CD14-positive monocyte (primary cell): ENCODE measurements around the gene DNAH14. TPM values are rescaled to one million over a fixed set of nuclear protein-coding genes. Genes with fewer than 3 reads are reported as not detected.
"Not testable (repeated sequence)": the region's sequence is repeated elsewhere in the genome, so short reads cannot be mapped to it uniquely, and the experiment has no call there.

Source experiments
- DNase-seq, 3 donors: peaks; one replicate each; pipeline ENCODE4 v3.0.0-alpha.2; 2011 to 2022
- H2AFZ ChIP-seq: 2 replicates; pipeline ENCODE4 v1.6.0; 2012; ENCODE audit warnings: mild to moderate bottlenecking, low read depth, low read length, inconsistent platforms; ENCODE audit not compliant: insufficient read depth, poor library complexity, severe bottlenecking
- H3K27ac ChIP-seq, 2 donors: 1 replicate in 1 of 2; 2 replicates in 1 of 2; pipeline ENCODE4 v1.5.1; 2012 to 2013; ENCODE audit warnings: low read length in 2 of 2, control low read depth in 1 of 2, inconsistent platforms in 1 of 2, low read depth in 1 of 2, mild to moderate bottlenecking in 1 of 2
- H3K27me3 ChIP-seq, 2 donors: one replicate each; pipeline versions ENCODE4 v1.6.0 to v1.6.1; 2011 to 2013; ENCODE audit warnings: low read length in 2 of 2; ENCODE audit not compliant: control insufficient read depth in 2 of 2, insufficient read depth in 2 of 2
- H3K36me3 ChIP-seq, 2 donors: replicated peaks in 1 of 2; 1 replicate in 1 of 2; 2 replicates in 1 of 2; pipeline versions ENCODE4 v1.5.1 to v1.6.1; 2012 to 2013; ENCODE audit warnings: low read length in 2 of 2, control low read depth in 1 of 2, inconsistent platforms in 1 of 2, mild to moderate bottlenecking in 1 of 2; ENCODE audit not compliant: insufficient read depth in 2 of 2, control insufficient read depth in 1 of 2
- H3K4me1 ChIP-seq, 2 donors: 1 replicate in 1 of 2; 2 replicates in 1 of 2; pipeline versions ENCODE4 v1.5.1 to v1.6.1; 2012 to 2013; ENCODE audit warnings: low read length in 2 of 2, control low read depth in 1 of 2, inconsistent platforms in 1 of 2, mild to moderate bottlenecking in 1 of 2, moderate library complexity in 1 of 2; ENCODE audit not compliant: insufficient read depth in 2 of 2, control insufficient read depth in 1 of 2
- H3K4me2 ChIP-seq: replicated peaks from 2 replicates; pipeline ENCODE3; 2012; ENCODE audit warnings: low read length, moderate library complexity, mild to moderate bottlenecking; ENCODE audit not compliant: poor library complexity, severe bottlenecking; ENCODE audit errors: extremely low read depth
- H3K4me3 ChIP-seq, 3 experiments: fragments of 200-600 bp in 1 of 3; sonication (generic) in 1 of 3; replicated peaks in 1 of 3; 1 replicate in 2 of 3; 2 replicates in 1 of 3; pipeline ENCODE4 v1.5.1; 2011 to 2013; ENCODE audit warnings: low read length in 3 of 3, mild to moderate bottlenecking in 3 of 3, control low read depth in 2 of 3, low read depth in 2 of 3, inconsistent platforms in 1 of 3, moderate library complexity in 1 of 3
- H3K79me2 ChIP-seq: 2 replicates; pipeline ENCODE4 v1.6.0; 2012; ENCODE audit warnings: mild to moderate bottlenecking, control low read depth, inconsistent platforms, low read length, moderate library complexity; ENCODE audit not compliant: insufficient read depth
- H3K9ac ChIP-seq: 2 replicates; pipeline ENCODE4 v1.6.0; 2017; ENCODE audit warnings: low read length, mild to moderate bottlenecking; ENCODE audit not compliant: insufficient read depth, poor library complexity, severe bottlenecking
- H3K9me3 ChIP-seq, 2 donors: replicated peaks in 1 of 2; 1 replicate in 1 of 2; 2 replicates in 1 of 2; pipeline versions ENCODE4 v1.5.1 to v1.6.1; 2012 to 2013; ENCODE audit warnings: low read length in 2 of 2, control low read depth in 1 of 2; ENCODE audit not compliant: control insufficient read depth in 1 of 2, insufficient read depth in 1 of 2
- H4K20me1 ChIP-seq: 2 replicates; pipeline ENCODE4 v1.6.0; 2012; ENCODE audit warnings: mild to moderate bottlenecking, low read length, control low read depth, moderate library complexity; ENCODE audit not compliant: insufficient read depth
- H3K27ac Mint-ChIP-seq, 7 donors: one replicate each; pipeline ENCODE4 v1.8.0; 2020; ENCODE audit warnings: mild to moderate bottlenecking in 7 of 7, mixed read lengths in 7 of 7, moderate library complexity in 6 of 7, inconsistent platforms in 2 of 7
- H3K27me3 Mint-ChIP-seq, 3 donors: one replicate each; pipeline ENCODE4 v1.8.0; 2021 to 2022; ENCODE audit warnings: low read depth in 3 of 3, mild to moderate bottlenecking in 3 of 3, mixed read lengths in 3 of 3, moderate library complexity in 3 of 3, inconsistent platforms in 1 of 3
- H3K36me3 Mint-ChIP-seq, 2 donors: one replicate each; pipeline ENCODE4 v1.8.0; 2020; ENCODE audit warnings: mixed read lengths in 2 of 2, inconsistent platforms in 1 of 2, mild to moderate bottlenecking in 1 of 2
- H3K4me1 Mint-ChIP-seq: one replicate; pipeline ENCODE4 v1.8.0; 2020; ENCODE audit warnings: mild to moderate bottlenecking, mixed read lengths
- H3K4me3 Mint-ChIP-seq, 2 donors: one replicate each; pipeline ENCODE4 v1.8.0; 2020; ENCODE audit warnings: mild to moderate bottlenecking in 2 of 2, mixed read lengths in 2 of 2, moderate library complexity in 1 of 2
- H3K9me3 Mint-ChIP-seq, 7 donors: one replicate each; pipeline ENCODE4 v1.8.0; 2020 to 2022; ENCODE audit warnings: mixed read lengths in 7 of 7, mild to moderate bottlenecking in 6 of 7, moderate library complexity in 6 of 7, inconsistent platforms in 2 of 7
- CTCF ChIP-seq: fragments of 200-600 bp; IDR thresholded peaks from one replicate; pipeline ENCODE4 v1.8.0; 2022; ENCODE audit warnings: antibody characterized with exemption, mild to moderate bottlenecking
- WGBS: methylation state at CpG from one replicate; pipeline ENCODE4 v1.1.5; 2013; ENCODE audit warnings: missing lambda C conversion rate; ENCODE audit not compliant: insufficient coverage; 5-methylcytosine and 5-hydroxymethylcytosine counted together
- intact Hi-C, 2 donors: fragments of 100-400 bp; cut with micrococcal nuclease; formaldehyde crosslinking; loops; one replicate each; pipeline versions ENCODE4 v1.15.0 to v1.15.1; 2023
- polyA plus RNA-seq, 3 donors: library from polyadenylated mRNA; depleted of rRNA in 1 of 3; unstranded in 2 of 3; stranded (reverse) in 1 of 3; fragments of 300-500 nt in 2 of 3; fragments of >200 nt in 1 of 3; fragmentation: Illumina TruSeq in 2 of 3; gene quantifications; 1 replicate in 2 of 3; 2 replicates in 1 of 3; pipeline ENCODE4 v1.2.3, GENCODE V29; 2012 to 2021

DNAH14 gene
- polyA plus RNA-seq, 3 donors, result 0.83 TPM; not detected in 2

- H3K9me3 ChIP-seq, result peaks cover 0 to 15% of the 10 kb centered on the region in 2 donors
- no peaks in the 10 kb centered on the region for H3K4me1 ChIP-seq
- H3K4me3 ChIP-seq, result no peak overlapping the region
- no peaks in the 10 kb centered on the region for H4K20me1 ChIP-seq
- WGBS, result no CpG with 5 or more reads among the region's 2 CpGs
- H3K9me3 Mint-ChIP-seq, result peaks cover 5 to 17% (median 10%) of the 10 kb centered on the region in 7 donors
- peak overlapping the region in 1 of 7 donors; percentile 13 for H3K27ac Mint-ChIP-seq
- H3K27ac ChIP-seq, result no peak overlapping the region
- no peaks in the 10 kb centered on the region for H3K36me3 Mint-ChIP-seq
- no peak overlapping the region for H3K4me3 Mint-ChIP-seq
- H3K27me3 ChIP-seq, result no peaks in the 10 kb centered on the region
- TF ChIP-seq CTCF, result no peak
- H3K36me3 ChIP-seq, result no peaks in the 10 kb centered on the region
- intact Hi-C loops, result no loop called here
- H2AFZ ChIP-seq, result no peak overlapping the region
- H3K27me3 Mint-ChIP-seq, result no peaks in the 10 kb centered on the region
- no peaks in the 10 kb centered on the region for H3K79me2 ChIP-seq
- no peaks in the 10 kb centered on the region for H3K4me1 Mint-ChIP-seq
- H3K4me2 ChIP-seq, result no peak overlapping the region
- no peak for DNase-seq
- no peak overlapping the region for H3K9ac ChIP-seq
Measured at GRCh38 chr1:225207791-225208190, 278.3 kb downstream of the DNAH14 start.

GRCh38 chr1:225209153-225209552 is 279.7 kb downstream of the DNAH14 start:
- intact Hi-C loops, result no loop called here
- H3K36me3 Mint-ChIP-seq, result no peaks in the 10 kb centered on the region
- no peaks in the 10 kb centered on the region for H3K4me1 Mint-ChIP-seq
- no peak overlapping the region for H3K4me3 Mint-ChIP-seq
- Histone ChIP-seq H3K79me2 (no peaks in the 10 kb centered on the region), H3K27me3 (no peaks in the 10 kb centered on the region), H3K27ac (no peak overlapping the region), H2AFZ (no peak overlapping the region), H4K20me1 (no peaks in the 10 kb centered on the region), H3K4me3 (no peak overlapping the region), H3K9me3 (peaks cover 0 to 15% of the 10 kb centered on the region in 2 donors), H3K4me2 (no peak overlapping the region), H3K9ac (no peak overlapping the region), H3K36me3 (no peaks in the 10 kb centered on the region), H3K4me1 (no peaks in the 10 kb centered on the region)
- no peak for TF ChIP-seq CTCF
- no peak overlapping the region for H3K27ac Mint-ChIP-seq
- peaks cover 5 to 23% (median 16%) of the 10 kb centered on the region in 7 donors for H3K9me3 Mint-ChIP-seq
- no peaks in the 10 kb centered on the region for H3K27me3 Mint-ChIP-seq
- no peak for DNase-seq

- H2AFZ ChIP-seq, H3K27ac ChIP-seq, H3K4me1 ChIP-seq, H3K27me3 ChIP-seq, H3K4me1 Mint-ChIP-seq, H3K36me3 Mint-ChIP-seq, intact Hi-C loops, H3K4me3 Mint-ChIP-seq, H3K79me2 ChIP-seq, H4K20me1 ChIP-seq, H3K36me3 ChIP-seq, DNase-seq, H3K4me2 ChIP-seq, H3K4me3 ChIP-seq, H3K9ac ChIP-seq, H3K27ac Mint-ChIP-seq, H3K27me3 Mint-ChIP-seq: not testable (repeated sequence)
- 100% methylated on average over 2 of the region's 3 CpGs for WGBS
- peaks cover 0 to 15% of the 10 kb centered on the region in 2 donors for H3K9me3 ChIP-seq
- peaks cover 7 to 24% (median 17%) of the 10 kb centered on the region in 7 donors for H3K9me3 Mint-ChIP-seq
Measured at GRCh38 chr1:225210180-225210579, 280.7 kb downstream of the DNAH14 start.
